DND-41 (cell line): ENCODE measurements around the gene CRIP1.

ENCODE experiments used
- CTCF ChIP-seq: IDR thresholded peaks from 2 replicates; pipeline ENCODE4 v1.5.1; 2012; ENCODE audit warnings: borderline replicate concordance, low read length, moderate library complexity, mild to moderate bottlenecking; ENCODE audit not compliant: poor library complexity, severe bottlenecking; ENCODE audit errors: extremely low read depth
- EZH2 ChIP-seq: IDR thresholded peaks from 3 replicates; pipeline ENCODE4 v1.6.1; 2012; ENCODE audit warnings: borderline replicate concordance, low read depth, mild to moderate bottlenecking, moderate library complexity, low read length, inconsistent platforms; ENCODE audit not compliant: severe bottlenecking

GRCh38 chr14:105442125-105442524 lies 44.6 kb upstream of the CRIP1 start:
- TF ChIP-seq CTCF (no peak), EZH2 (no peak)
